Mucosa of stomach (tissue), 1 donor: ENCODE data around the gene PTCD1.
"Not testable (repeated sequence)": the region's sequence is repeated elsewhere in the genome, so short reads cannot be mapped to it uniquely, and the experiment has no call there.

Experiments
- H3K27me3 ChIP-seq: one replicate; pipeline ENCODE4 v1.7.0; 2013; ENCODE audit warnings: mild to moderate bottlenecking, low read length; ENCODE audit not compliant: control insufficient read depth, insufficient read depth
- H3K36me3 ChIP-seq: one replicate; pipeline ENCODE4 v1.7.0; 2013; ENCODE audit warnings: low read length; ENCODE audit not compliant: control insufficient read depth, insufficient read depth
- H3K4me1 ChIP-seq: one replicate; pipeline ENCODE4 v1.7.0; 2013; ENCODE audit warnings: mild to moderate bottlenecking, low read length; ENCODE audit not compliant: control insufficient read depth, insufficient read depth
- H3K4me3 ChIP-seq: one replicate; pipeline ENCODE4 v1.7.0; 2013; ENCODE audit warnings: low read length
- H3K9ac ChIP-seq: one replicate; pipeline ENCODE4 v1.7.0; 2013; ENCODE audit warnings: mild to moderate bottlenecking, low read length, moderate library complexity
- H3K9me3 ChIP-seq: one replicate; pipeline ENCODE4 v1.7.0; 2013; ENCODE audit warnings: mild to moderate bottlenecking, low read length, moderate library complexity; ENCODE audit not compliant: control insufficient read depth
- donor health status: Pancreatic carcinoma.

Gene PTCD1

DNA sequence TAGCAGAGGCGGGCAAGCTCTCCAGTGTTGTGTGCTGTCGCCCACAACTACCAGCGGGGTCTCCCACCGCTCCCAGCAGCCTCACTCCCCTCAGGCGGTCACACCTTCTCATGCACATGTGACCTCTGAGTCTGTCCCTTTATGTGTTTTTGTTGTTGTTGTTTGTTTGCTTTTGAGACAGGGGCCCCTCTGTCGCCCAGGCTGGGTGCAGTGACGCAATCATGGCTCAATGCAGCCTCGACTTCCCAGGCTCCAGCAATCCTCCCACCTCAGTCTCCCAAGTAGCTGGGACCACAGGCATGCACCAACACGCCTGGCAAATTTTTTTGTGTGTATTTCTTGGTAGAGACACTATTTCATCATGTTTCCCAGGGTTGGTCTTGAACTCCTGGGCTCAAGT, 1.6 kb upstream of the PTCD1 start:
- peak overlapping the region; percentile 91 for H3K9ac ChIP-seq
- H3K4me1 ChIP-seq = peaks cover 9% of the 10 kb centered on the region
- no peaks in the 10 kb centered on the region for H3K27me3 ChIP-seq
- H3K36me3 ChIP-seq = no peaks in the 10 kb centered on the region
- no peak overlapping the region for H3K4me3 ChIP-seq
- no peaks in the 10 kb centered on the region for H3K9me3 ChIP-seq

DNA sequence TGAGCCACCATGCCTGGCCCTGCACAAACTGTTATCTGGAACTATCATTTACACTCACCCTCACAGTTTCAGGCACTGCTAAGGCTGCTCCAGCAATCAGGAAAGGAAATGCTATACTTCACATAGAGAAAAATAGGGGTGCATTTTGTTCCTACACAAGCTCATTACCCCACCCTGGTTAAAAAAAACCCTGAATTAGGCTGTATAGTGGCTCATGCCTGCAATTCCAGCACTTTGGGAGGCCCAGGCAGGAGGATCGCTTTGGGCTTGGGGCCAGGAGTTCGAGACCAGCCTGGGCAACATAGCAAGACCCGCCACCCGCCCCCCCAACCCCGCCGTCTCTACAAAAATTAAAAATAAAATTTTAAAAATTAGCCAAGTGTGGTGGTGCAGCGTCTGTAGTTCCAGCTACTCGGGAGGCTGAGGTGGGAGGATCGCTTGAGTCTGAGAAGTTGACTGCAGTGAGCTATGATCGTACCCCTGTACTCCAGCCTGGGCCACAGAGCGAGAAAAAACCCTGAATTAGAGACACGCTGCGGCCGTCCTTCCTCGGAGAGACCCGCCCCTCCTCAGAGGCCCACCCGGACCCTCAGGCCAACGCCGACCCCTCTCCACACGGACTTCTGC, 539 bp downstream of the PTCD1 start:
- Histone ChIP-seq H3K4me3 (peak overlapping the region; percentile 83), H3K27me3 (no peaks in the 10 kb centered on the region), H3K9me3 (no peaks in the 10 kb centered on the region), H3K9ac (peak overlapping the region; percentile 91), H3K4me1 (peaks cover 9% of the 10 kb centered on the region), H3K36me3 (no peaks in the 10 kb centered on the region)

- H3K9ac ChIP-seq = no peak overlapping the region
- no peaks in the 10 kb centered on the region for H3K27me3 ChIP-seq
- H3K4me3 ChIP-seq = no peak overlapping the region
- no peaks in the 10 kb centered on the region for H3K9me3 ChIP-seq
- no peaks in the 10 kb centered on the region for H3K4me1 ChIP-seq
- no peaks in the 10 kb centered on the region for H3K36me3 ChIP-seq
These were observed 5.4 kb downstream of the PTCD1 start for GRCh38 chr7:99433158-99433557.

GRCh38 chr7:99431756-99432540, 6.7 kb downstream of the PTCD1 start:
- H3K9me3 ChIP-seq, H3K36me3 ChIP-seq, H3K9ac ChIP-seq, H3K4me1 ChIP-seq, H3K27me3 ChIP-seq, H3K4me3 ChIP-seq: not testable (repeated sequence)

DNA sequence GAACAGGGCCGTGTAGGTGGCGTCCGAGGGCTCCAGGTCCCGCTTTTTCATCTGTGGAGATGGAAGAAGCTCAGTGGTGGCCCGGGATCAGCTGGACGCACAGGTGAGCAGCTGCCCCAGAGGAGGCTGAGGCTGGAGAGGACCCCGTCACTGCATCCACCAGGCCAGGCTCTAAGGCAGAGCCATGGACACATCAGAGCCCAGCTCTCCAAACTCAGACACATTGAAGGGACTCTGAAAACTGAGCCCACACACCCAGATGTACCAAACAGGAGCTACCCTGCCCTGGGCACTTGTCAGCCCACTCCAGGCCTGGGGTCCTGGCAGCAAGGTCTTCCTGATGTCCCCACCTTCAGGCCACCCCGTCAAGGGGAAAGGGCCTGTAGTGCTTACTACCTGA, 8.8 kb downstream of the PTCD1 start:
- Histone ChIP-seq H3K4me1 (no peaks in the 10 kb centered on the region), H3K36me3 (peaks cover under 1% of the 10 kb centered on the region)

GRCh38 chr7:99428972-99429566, 9.5 kb downstream of the PTCD1 start:
- H3K4me1 ChIP-seq = no peaks in the 10 kb centered on the region
- no peak overlapping the region for H3K4me3 ChIP-seq
- no peak overlapping the region for H3K9ac ChIP-seq
- no peaks in the 10 kb centered on the region for H3K9me3 ChIP-seq
- peaks cover 7% of the 10 kb centered on the region for H3K36me3 ChIP-seq
- H3K27me3 ChIP-seq = no peaks in the 10 kb centered on the region

More for the DNA sequence above, 8.8 kb downstream of the PTCD1 start:
- Histone ChIP-seq H3K27me3 (no peaks in the 10 kb centered on the region), H3K9me3 (no peaks in the 10 kb centered on the region), H3K4me3 (no peak overlapping the region), H3K9ac (no peak overlapping the region)

DNA sequence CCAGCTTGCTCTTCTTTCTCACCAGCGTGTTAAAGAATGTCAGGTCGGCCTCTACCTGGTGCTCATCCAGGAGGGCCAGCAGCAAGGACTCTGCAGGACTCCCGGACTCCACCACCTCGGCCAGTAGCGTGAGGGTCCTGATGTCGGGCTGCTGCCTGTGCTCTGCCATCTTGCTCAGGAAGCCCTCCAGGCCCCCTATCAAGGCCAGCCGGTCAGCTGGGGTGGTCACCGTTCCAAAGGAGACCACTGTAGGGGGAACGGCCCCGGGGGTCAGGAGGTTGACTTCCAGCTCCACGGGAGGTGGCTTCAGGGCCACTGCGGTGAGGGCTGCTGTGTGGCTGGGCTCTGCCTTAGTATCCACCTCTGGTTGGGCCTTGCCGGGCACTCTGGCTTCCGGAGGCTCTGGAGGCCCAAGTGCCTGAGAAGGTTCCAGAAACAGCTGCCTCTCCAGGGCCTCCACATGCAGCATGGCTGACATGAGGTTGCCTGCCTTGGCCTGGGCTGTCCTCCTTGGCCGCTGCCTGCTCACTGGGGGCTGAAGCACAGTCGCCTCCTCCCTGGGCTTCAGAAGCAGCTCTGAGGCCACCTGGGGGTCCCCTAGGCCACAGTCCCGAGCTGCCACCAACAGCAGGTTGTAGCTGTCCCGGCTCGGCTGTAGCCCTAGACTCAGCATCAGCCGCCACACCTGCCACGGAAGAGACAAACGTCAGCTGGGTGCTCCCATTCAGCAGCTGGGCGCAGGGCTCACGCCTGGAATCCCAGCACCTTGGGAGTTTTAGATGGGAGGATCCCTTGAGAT, 13.5 kb downstream of the PTCD1 start:
- H3K27me3 ChIP-seq = no peaks in the 10 kb centered on the region
- H3K9ac ChIP-seq = no peak overlapping the region
- peaks cover 9% of the 10 kb centered on the region for H3K36me3 ChIP-seq
- H3K4me1 ChIP-seq = no peaks in the 10 kb centered on the region
- no peak overlapping the region for H3K4me3 ChIP-seq
- H3K9me3 ChIP-seq = no peaks in the 10 kb centered on the region

- Histone ChIP-seq H3K36me3 (peaks cover 12% of the 10 kb centered on the region), H3K27me3 (no peaks in the 10 kb centered on the region), H3K4me1 (no peaks in the 10 kb centered on the region)
These were observed 16.0 kb downstream of the PTCD1 start for GRCh38 chr7:99422625-99423024.

DNA sequence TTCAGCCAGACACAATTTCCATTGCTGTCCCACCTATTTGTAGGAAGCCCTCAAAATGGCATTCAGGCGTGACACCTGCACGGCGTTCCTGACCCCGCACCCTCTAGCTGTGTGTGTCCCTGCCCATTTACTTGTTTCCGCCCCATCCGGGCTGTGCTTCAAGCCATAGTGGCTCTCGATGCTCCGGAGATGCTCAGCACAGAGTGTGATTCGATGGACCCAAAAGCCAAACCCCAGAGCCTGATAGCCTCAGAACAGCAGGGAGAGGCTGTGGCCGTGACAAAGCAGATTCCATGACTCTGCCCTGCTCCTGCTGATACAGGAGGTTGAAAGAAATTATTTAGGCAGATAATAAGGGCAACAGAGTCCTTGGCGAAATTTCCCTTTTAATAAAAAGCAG, 16.4 kb downstream of the PTCD1 start:
- Histone ChIP-seq H3K27me3 (no peaks in the 10 kb centered on the region), H3K4me3 (no peak overlapping the region), H3K4me1 (no peaks in the 10 kb centered on the region), H3K9ac (no peak overlapping the region), H3K36me3 (peaks cover 17% of the 10 kb centered on the region), H3K9me3 (no peaks in the 10 kb centered on the region)

More at GRCh38 chr7:99422625-99423024, 16.0 kb downstream of the PTCD1 start:
- no peaks in the 10 kb centered on the region for H3K9me3 ChIP-seq
- H3K4me3 ChIP-seq = no peak overlapping the region
- H3K9ac ChIP-seq = no peak overlapping the region

DNA sequence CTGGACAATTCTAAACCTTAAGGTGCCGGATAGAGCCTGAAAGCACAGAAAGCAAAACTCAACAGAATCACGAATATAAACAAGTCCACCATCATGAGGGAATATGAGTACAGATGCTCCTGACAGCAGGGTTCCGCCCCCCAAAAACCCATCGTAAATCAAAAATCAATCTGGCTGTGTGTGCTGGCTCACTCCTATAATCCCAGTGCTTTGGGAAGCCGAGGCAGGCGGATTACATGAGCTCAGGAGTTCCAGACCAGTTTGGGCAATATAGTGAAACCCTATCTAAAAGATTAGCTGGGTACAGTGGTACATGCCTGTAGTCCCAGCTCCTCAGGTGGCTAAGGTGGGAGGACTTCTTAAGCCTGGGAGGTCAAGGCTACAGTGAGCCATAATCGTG, 17.6 kb downstream of the PTCD1 start:
- no peak overlapping the region for H3K9ac ChIP-seq
- no peaks in the 10 kb centered on the region for H3K9me3 ChIP-seq
- no peaks in the 10 kb centered on the region for H3K4me1 ChIP-seq
- H3K36me3 ChIP-seq = peaks cover 17% of the 10 kb centered on the region
- no peaks in the 10 kb centered on the region for H3K27me3 ChIP-seq
- H3K4me3 ChIP-seq = no peak overlapping the region

DNA sequence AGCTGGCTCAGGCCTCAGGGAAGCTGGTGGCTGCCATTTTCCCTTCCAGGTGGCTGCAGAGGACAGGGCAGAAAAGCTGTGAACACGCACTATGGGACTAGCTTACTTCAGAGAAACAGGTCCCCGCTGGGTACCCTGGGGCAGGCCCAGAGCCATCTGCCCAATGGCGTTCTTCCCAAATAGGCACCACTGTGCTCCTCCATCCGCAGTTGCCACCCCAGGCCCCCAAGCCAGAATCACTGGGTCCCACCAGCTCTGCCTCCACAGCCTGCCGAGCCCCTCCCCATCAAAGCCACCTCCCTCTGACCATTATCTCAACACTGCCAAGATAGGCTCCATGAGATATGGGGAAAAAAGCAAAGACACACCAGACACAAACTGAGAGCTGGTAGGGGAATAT, 18.4 kb downstream of the PTCD1 start:
- H3K9ac ChIP-seq = no peak overlapping the region
- H3K4me3 ChIP-seq = no peak overlapping the region
- no peaks in the 10 kb centered on the region for H3K27me3 ChIP-seq
- H3K4me1 ChIP-seq = no peaks in the 10 kb centered on the region
- H3K36me3 ChIP-seq = peaks cover 17% of the 10 kb centered on the region
- H3K9me3 ChIP-seq = no peaks in the 10 kb centered on the region
